Liver (tissue), 9 donors: ENCODE measurements around the gene CPED1. TPM values are rescaled to one million over a fixed set of nuclear protein-coding genes. Genes with fewer than 3 reads are reported as not detected.

ENCODE experiments used
- DNase-seq: peaks from one replicate; pipeline ENCODE4 v3.0.0-alpha.2; 2017; ENCODE audit warnings: low spot score
- H3K27ac ChIP-seq, 2 donors: one replicate each; pipeline ENCODE4 v1.7.0; 2013; ENCODE audit warnings: inconsistent platforms in 2 of 2, low read length in 2 of 2, control low read depth in 1 of 2, low read depth in 1 of 2, mild to moderate bottlenecking in 1 of 2
- H3K27me3 ChIP-seq, 4 donors: one replicate each; pipeline versions ENCODE4 v1.6.1 to v1.7.0; 2013; ENCODE audit warnings: low read length in 3 of 4, inconsistent platforms in 1 of 4, mild to moderate bottlenecking in 1 of 4, moderate library complexity in 1 of 4; ENCODE audit not compliant: control insufficient read depth in 4 of 4, insufficient read depth in 4 of 4
- H3K36me3 ChIP-seq, 4 donors: one replicate each; pipeline versions ENCODE4 v1.6.1 to v1.7.0; 2013; ENCODE audit warnings: low read length in 3 of 4, mild to moderate bottlenecking in 3 of 4, low read depth in 1 of 4, moderate library complexity in 1 of 4; ENCODE audit not compliant: control insufficient read depth in 4 of 4, insufficient read depth in 3 of 4
- H3K4me1 ChIP-seq, 4 donors: one replicate each; pipeline versions ENCODE4 v1.6.1 to v1.7.0; 2013; ENCODE audit warnings: low read length in 3 of 4, mild to moderate bottlenecking in 3 of 4, moderate library complexity in 1 of 4; ENCODE audit not compliant: control insufficient read depth in 4 of 4, insufficient read depth in 4 of 4
- H3K4me3 ChIP-seq, 3 donors: one replicate each; pipeline versions ENCODE4 v1.6.1 to v1.7.0; 2013; ENCODE audit warnings: low read length in 3 of 3, control low read depth in 1 of 3, low read depth in 1 of 3, mild to moderate bottlenecking in 1 of 3
- H3K9ac ChIP-seq, 2 donors: one replicate each; pipeline ENCODE4 v1.7.0; 2013; ENCODE audit warnings: low read length in 2 of 2, mild to moderate bottlenecking in 2 of 2, moderate library complexity in 2 of 2, control low read depth in 1 of 2, low read depth in 1 of 2
- H3K9me3 ChIP-seq, 4 donors: one replicate each; pipeline versions ENCODE4 v1.6.1 to v1.7.0; 2013; ENCODE audit warnings: low read length in 3 of 4; ENCODE audit not compliant: control insufficient read depth in 4 of 4
- EGR1 ChIP-seq, 2 donors: IDR thresholded peaks; 2 replicates each; pipeline ENCODE4 v1.6.1; 2016 to 2018; ENCODE audit warnings: antibody characterized with exemption in 2 of 2, low read depth in 2 of 2
- FOXA1 ChIP-seq: IDR thresholded peaks from 2 replicates; pipeline ENCODE4 v1.6.1; 2016; ENCODE audit warnings: antibody characterized with exemption
- GABPA ChIP-seq, 2 donors: IDR thresholded peaks in 1 of 2; conservative IDR thresholded peaks in 1 of 2; 2 replicates each; pipeline ENCODE4 v1.6.1; 2016; ENCODE audit warnings: antibody characterized with exemption in 2 of 2, mild to moderate bottlenecking in 1 of 2, moderate library complexity in 1 of 2
- HNF4A ChIP-seq, 2 donors: conservative IDR thresholded peaks; 2 replicates each; pipeline ENCODE4 v1.6.1; 2016; ENCODE audit warnings: antibody characterized with exemption in 2 of 2, mild to moderate bottlenecking in 2 of 2
- HNF4G ChIP-seq: IDR thresholded peaks from 2 replicates; pipeline ENCODE4 v1.6.1; 2016; ENCODE audit warnings: antibody characterized with exemption
- JUND ChIP-seq, 2 donors: IDR thresholded peaks; 2 replicates each; pipeline ENCODE4 v1.6.1; 2016; ENCODE audit warnings: antibody characterized with exemption in 2 of 2
- NR2F2 ChIP-seq: IDR thresholded peaks from 2 replicates; pipeline ENCODE4 v1.6.1; 2016; ENCODE audit warnings: antibody characterized with exemption
- RAD21 ChIP-seq, 2 donors: IDR thresholded peaks; 2 replicates each; pipeline ENCODE4 v1.6.1; 2016; ENCODE audit warnings: antibody characterized with exemption in 2 of 2, mild to moderate bottlenecking in 2 of 2
- RXRA ChIP-seq, 2 donors: IDR thresholded peaks; 2 replicates each; pipeline ENCODE4 v1.6.1; 2017 to 2018; ENCODE audit warnings: antibody characterized with exemption in 2 of 2, mild to moderate bottlenecking in 1 of 2
- SP1 ChIP-seq: IDR thresholded peaks from 2 replicates; pipeline ENCODE4 v1.6.1; 2018; ENCODE audit warnings: antibody characterized with exemption, mild to moderate bottlenecking
- TAF1 ChIP-seq: conservative IDR thresholded peaks from 2 replicates; pipeline ENCODE4 v1.6.1; 2016; ENCODE audit warnings: antibody characterized with exemption, mild to moderate bottlenecking
- YY1 ChIP-seq: IDR thresholded peaks from 2 replicates; pipeline ENCODE4 v1.6.1; 2016; ENCODE audit warnings: antibody characterized with exemption, mild to moderate bottlenecking
- WGBS: extraction: QIAGEN DNeasy Blood & Tissue Kit; methylation state at CpG from one replicate; pipeline ENCODE4 v1.1.7; 2013; 5-methylcytosine and 5-hydroxymethylcytosine counted together
- polyA plus RNA-seq, 2 donors: library from polyadenylated mRNA; stranded (reverse) in 1 of 2; unstranded in 1 of 2; fragments of 200-250 nt in 1 of 2; fragments of >200 nt in 1 of 2; fragmentation: Nextera tagmentation in 1 of 2; extraction: Ambion mirVana in 1 of 2; gene quantifications; one replicate each; pipeline versions ENCODE4 v1.2.1 to v1.2.3, GENCODE V29; 2013 to 2015
- total RNA-seq, 2 donors: library from RNA; depleted of rRNA; stranded (reverse); fragments of >200 nt; gene quantifications; one replicate each; pipeline ENCODE4 v1.2.3, GENCODE V29; 2014
- TF ChIP-seq, protein P1 (sequence below): IDR thresholded peaks from 2 replicates; pipeline ENCODE4 v1.6.1; 2016; ENCODE audit warnings: antibody characterized with exemption, mild to moderate bottlenecking
- TF ChIP-seq, protein P2 (sequence below): fragments of 150-350 bp; IDR thresholded peaks from 2 replicates; pipeline ENCODE4 v1.5.1; 2017; ENCODE audit warnings: improper control_type of control experiment, low read depth, low read length; ENCODE audit not compliant: missing input control
- TF ChIP-seq, protein P3 (sequence below): IDR thresholded peaks from 2 replicates; pipeline ENCODE4 v1.6.1; 2016; ENCODE audit warnings: antibody characterized with exemption
- TF ChIP-seq, protein P4 (sequence below): IDR thresholded peaks from 2 replicates; pipeline ENCODE4 v1.6.1; 2016; ENCODE audit warnings: antibody characterized with exemption
- donor health status: healthy.
- donor health status: healthy.
- donor health status: healthy.
- donor health status: healthy.
- donor health status: healthy.

CPED1 gene
- total and polyA plus RNA-seq, 4 donors = 8.5 to 58.0 (median 14.6) TPM

DNA sequence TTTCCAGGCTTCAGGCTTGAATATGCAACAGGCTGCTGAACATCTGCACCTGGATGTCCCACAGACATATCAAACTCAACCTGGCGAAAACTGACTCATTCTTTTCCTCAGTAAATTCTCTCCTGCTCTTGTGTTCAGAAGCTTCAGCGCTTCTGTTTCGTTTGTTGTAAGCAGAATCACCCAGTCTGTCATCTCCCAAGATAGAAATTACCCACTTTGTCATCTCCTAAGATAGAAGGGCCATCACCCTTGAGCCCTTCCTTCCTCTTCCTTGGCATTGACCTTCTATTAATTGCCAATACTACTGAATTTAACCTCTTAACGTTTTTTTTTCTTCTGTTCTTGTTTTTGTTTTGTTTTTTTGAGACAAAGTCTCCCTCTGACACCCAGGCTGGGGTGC is 59.7 kb downstream of the CPED1 start:
- H3K4me3 ChIP-seq = no peak overlapping the region
- no peak overlapping the region for H3K9ac ChIP-seq
- H3K9me3 ChIP-seq = no peaks in the 10 kb centered on the region
- H3K4me1 ChIP-seq = peaks cover 8 to 31% (median 22%) of the 10 kb centered on the region in 4 donors
- TF ChIP-seq, protein P1, sequence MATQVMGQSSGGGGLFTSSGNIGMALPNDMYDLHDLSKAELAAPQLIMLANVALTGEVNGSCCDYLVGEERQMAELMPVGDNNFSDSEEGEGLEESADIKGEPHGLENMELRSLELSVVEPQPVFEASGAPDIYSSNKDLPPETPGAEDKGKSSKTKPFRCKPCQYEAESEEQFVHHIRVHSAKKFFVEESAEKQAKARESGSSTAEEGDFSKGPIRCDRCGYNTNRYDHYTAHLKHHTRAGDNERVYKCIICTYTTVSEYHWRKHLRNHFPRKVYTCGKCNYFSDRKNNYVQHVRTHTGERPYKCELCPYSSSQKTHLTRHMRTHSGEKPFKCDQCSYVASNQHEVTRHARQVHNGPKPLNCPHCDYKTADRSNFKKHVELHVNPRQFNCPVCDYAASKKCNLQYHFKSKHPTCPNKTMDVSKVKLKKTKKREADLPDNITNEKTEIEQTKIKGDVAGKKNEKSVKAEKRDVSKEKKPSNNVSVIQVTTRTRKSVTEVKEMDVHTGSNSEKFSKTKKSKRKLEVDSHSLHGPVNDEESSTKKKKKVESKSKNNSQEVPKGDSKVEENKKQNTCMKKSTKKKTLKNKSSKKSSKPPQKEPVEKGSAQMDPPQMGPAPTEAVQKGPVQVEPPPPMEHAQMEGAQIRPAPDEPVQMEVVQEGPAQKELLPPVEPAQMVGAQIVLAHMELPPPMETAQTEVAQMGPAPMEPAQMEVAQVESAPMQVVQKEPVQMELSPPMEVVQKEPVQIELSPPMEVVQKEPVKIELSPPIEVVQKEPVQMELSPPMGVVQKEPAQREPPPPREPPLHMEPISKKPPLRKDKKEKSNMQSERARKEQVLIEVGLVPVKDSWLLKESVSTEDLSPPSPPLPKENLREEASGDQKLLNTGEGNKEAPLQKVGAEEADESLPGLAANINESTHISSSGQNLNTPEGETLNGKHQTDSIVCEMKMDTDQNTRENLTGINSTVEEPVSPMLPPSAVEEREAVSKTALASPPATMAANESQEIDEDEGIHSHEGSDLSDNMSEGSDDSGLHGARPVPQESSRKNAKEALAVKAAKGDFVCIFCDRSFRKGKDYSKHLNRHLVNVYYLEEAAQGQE = no peak
- TF ChIP-seq RAD21 (IDR thresholded peaks at IDR 0.05) (no peak), HNF4A (conservative IDR thresholded peaks at IDR 0.05) (no peak), HNF4G (no peak), SP1 (no peak), RXRA (IDR thresholded peaks at IDR 0.05) (no peak), NR2F2 (no peak), EGR1 (IDR thresholded peaks at IDR 0.05; ENCODE audit: low read depth in 2 of 2) (no peak), GABPA (IDR thresholded peaks at IDR 0.05 in 1 of 2, conservative IDR thresholded peaks at IDR 0.05 in 1 of 2) (no peak), JUND (IDR thresholded peaks at IDR 0.05) (no peak), YY1 (no peak)
- TF ChIP-seq, protein P2, sequence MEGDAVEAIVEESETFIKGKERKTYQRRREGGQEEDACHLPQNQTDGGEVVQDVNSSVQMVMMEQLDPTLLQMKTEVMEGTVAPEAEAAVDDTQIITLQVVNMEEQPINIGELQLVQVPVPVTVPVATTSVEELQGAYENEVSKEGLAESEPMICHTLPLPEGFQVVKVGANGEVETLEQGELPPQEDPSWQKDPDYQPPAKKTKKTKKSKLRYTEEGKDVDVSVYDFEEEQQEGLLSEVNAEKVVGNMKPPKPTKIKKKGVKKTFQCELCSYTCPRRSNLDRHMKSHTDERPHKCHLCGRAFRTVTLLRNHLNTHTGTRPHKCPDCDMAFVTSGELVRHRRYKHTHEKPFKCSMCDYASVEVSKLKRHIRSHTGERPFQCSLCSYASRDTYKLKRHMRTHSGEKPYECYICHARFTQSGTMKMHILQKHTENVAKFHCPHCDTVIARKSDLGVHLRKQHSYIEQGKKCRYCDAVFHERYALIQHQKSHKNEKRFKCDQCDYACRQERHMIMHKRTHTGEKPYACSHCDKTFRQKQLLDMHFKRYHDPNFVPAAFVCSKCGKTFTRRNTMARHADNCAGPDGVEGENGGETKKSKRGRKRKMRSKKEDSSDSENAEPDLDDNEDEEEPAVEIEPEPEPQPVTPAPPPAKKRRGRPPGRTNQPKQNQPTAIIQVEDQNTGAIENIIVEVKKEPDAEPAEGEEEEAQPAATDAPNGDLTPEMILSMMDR = no peak
- TF ChIP-seq, protein P3, sequence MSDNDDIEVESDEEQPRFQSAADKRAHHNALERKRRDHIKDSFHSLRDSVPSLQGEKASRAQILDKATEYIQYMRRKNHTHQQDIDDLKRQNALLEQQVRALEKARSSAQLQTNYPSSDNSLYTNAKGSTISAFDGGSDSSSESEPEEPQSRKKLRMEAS = no peak
- TF ChIP-seq, protein P4, sequence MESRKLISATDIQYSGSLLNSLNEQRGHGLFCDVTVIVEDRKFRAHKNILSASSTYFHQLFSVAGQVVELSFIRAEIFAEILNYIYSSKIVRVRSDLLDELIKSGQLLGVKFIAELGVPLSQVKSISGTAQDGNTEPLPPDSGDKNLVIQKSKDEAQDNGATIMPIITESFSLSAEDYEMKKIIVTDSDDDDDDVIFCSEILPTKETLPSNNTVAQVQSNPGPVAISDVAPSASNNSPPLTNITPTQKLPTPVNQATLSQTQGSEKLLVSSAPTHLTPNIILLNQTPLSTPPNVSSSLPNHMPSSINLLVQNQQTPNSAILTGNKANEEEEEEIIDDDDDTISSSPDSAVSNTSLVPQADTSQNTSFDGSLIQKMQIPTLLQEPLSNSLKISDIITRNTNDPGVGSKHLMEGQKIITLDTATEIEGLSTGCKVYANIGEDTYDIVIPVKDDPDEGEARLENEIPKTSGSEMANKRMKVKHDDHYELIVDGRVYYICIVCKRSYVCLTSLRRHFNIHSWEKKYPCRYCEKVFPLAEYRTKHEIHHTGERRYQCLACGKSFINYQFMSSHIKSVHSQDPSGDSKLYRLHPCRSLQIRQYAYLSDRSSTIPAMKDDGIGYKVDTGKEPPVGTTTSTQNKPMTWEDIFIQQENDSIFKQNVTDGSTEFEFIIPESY = no peak
- no peak for DNase-seq
- H3K27ac ChIP-seq = no peak overlapping the region
- peaks cover 0 to 7% (median 1%) of the 10 kb centered on the region in 4 donors for H3K36me3 ChIP-seq
- 68% methylated on average over 4 of the region's 4 CpGs for WGBS
- H3K27me3 ChIP-seq = no peaks in the 10 kb centered on the region

DNA sequence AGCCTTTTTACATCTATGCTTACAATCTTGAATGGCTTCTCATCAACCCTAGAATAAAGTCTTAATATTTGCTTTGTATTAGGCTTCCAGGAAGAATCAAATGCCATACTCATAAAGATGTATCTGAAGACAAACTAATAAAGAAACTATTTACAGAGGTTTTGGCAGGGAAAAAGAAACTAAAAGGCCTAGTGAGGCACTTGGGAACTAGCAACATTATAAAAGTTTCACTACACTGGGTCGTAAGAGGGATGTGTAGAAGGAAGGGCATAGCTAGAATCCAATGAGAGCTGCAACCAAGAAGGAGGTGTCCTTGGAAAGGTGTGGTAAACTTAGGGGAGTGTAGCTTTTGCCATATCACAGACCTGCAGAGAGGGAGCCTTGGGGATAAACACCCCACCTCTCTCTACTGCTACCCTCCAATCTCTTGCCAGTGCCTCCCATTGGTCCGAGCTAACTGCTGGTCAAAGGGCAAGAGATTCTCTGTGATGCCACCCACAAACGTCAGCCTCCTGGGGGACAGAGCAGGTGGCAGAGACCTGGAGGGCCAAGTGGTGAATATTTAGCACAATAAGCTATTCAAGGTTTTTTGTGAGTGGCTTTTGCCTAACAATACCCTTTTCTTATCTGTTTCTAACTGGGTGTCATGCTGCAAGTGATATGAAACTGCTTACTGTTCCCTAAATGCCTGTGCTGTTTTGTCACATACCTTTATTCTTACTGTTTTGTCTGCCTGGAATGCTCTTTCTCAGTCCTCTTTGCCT is 60.7 kb downstream of the CPED1 start:
- Histone ChIP-seq H3K27ac (no peak overlapping the region), H3K27me3 (no peaks in the 10 kb centered on the region), H3K9ac (no peak overlapping the region), H3K36me3 (peaks cover 0 to 7% (median 2%) of the 10 kb centered on the region in 4 donors), H3K9me3 (no peaks in the 10 kb centered on the region), H3K4me3 (no peak overlapping the region), H3K4me1 (peaks cover 2 to 22% (median 18%) of the 10 kb centered on the region in 4 donors)
- no peak for DNase-seq
- 64% methylated on average over 3 of the region's 3 CpGs for WGBS
- no peak for TF ChIP-seq YY1
- no peak for TF ChIP-seq SP1
- no peak for TF ChIP-seq TAF1
- no peak for TF ChIP-seq FOXA1
- no peak for TF ChIP-seq GABPA (IDR thresholded peaks at IDR 0.05 in 1 of 2, conservative IDR thresholded peaks at IDR 0.05 in 1 of 2)
- TF ChIP-seq RAD21 (IDR thresholded peaks at IDR 0.05) = no peak
- TF ChIP-seq JUND (IDR thresholded peaks at IDR 0.05) = no peak
